GM12865 (cell line): ENCODE data around the gene HP.

Experiments used
- DNase-seq: peaks from one replicate; pipeline ENCODE4 v3.0.0; 2010; ENCODE audit warnings: low read depth
- H3K4me3 ChIP-seq: 2 replicates; pipeline ENCODE4 v1.5.1; 2011; ENCODE audit warnings: mild to moderate bottlenecking, low read depth, low read length, control low read depth
- TF ChIP-seq, protein P1 (sequence below): IDR thresholded peaks from 2 replicates; pipeline ENCODE4 v1.5.1; 2011; ENCODE audit warnings: low read length, control low read depth, low read depth, inconsistent platforms; ENCODE audit not compliant: insufficient read depth; ENCODE audit errors: missing control alignments

HP gene

DNA sequence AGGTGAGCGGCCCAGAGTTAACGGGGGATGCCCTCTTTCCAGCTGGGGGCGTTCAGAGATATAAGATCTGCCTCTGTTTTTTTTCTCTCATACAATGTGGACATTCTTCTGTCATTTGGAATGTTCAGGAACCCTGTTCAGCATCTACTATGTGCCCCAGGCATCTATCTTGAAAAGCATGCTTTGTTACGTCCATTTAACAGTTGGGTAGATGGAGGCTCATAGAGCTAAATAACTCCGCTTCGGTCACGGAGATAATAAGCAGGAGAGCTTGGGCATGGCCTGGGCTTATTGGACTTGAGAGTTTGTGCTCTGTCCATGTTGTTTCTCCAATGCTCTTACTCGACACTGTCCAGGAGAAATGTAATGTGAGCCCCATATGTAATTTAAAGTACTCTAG, 39.6 kb upstream of the HP start:
- H3K4me3 ChIP-seq: no peak overlapping the region
- DNase-seq: no peak
- TF ChIP-seq, protein P1, sequence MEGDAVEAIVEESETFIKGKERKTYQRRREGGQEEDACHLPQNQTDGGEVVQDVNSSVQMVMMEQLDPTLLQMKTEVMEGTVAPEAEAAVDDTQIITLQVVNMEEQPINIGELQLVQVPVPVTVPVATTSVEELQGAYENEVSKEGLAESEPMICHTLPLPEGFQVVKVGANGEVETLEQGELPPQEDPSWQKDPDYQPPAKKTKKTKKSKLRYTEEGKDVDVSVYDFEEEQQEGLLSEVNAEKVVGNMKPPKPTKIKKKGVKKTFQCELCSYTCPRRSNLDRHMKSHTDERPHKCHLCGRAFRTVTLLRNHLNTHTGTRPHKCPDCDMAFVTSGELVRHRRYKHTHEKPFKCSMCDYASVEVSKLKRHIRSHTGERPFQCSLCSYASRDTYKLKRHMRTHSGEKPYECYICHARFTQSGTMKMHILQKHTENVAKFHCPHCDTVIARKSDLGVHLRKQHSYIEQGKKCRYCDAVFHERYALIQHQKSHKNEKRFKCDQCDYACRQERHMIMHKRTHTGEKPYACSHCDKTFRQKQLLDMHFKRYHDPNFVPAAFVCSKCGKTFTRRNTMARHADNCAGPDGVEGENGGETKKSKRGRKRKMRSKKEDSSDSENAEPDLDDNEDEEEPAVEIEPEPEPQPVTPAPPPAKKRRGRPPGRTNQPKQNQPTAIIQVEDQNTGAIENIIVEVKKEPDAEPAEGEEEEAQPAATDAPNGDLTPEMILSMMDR: no peak

DNA sequence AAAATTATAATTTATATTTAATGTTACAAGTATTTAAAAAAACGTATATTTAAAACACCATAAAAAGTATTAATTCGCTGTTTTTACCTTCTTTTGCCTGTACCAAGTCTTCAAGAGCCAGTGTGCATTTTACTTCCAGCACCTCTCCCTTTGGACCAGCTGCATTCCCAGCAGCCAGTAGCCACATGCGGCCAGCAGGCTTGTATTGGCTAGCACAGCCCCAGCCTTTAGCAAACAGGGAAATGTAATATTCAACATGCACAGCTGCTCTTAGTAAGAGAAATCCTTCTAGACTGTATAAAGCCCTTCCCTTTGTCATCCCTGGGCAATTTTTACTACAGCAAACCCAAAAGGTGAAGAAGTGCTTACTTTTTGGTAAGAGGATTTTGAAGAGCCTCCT, 39.2 kb upstream of the HP start:
- H3K4me3 ChIP-seq: no peak overlapping the region
- DNase-seq: no peak

DNA sequence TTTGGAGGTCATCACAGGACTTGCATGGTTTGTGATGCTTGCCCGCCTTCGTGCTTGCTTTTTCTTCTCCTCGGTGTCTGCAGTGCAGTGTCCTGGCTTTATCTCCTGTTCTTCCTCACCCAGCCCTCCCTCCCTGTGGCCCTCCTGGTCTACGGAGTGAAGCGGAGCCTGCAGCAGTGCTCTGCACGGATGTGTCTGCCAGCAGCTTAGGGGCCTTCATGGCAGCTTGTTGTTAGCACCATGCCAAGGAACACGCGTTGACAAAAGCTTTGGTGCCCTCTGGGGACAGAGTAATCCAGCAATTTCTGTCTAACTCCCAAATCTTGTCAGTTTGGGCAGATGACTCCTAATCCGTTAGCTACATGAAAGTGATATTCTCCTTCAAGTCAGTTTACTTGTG, 35.8 kb upstream of the HP start:
- TF ChIP-seq, protein P1: no peak
- no peak for DNase-seq
- H3K4me3 ChIP-seq: no peak overlapping the region

More for the DNA sequence above, 39.2 kb upstream of the HP start:
- TF ChIP-seq, protein P1: no peak

DNA sequence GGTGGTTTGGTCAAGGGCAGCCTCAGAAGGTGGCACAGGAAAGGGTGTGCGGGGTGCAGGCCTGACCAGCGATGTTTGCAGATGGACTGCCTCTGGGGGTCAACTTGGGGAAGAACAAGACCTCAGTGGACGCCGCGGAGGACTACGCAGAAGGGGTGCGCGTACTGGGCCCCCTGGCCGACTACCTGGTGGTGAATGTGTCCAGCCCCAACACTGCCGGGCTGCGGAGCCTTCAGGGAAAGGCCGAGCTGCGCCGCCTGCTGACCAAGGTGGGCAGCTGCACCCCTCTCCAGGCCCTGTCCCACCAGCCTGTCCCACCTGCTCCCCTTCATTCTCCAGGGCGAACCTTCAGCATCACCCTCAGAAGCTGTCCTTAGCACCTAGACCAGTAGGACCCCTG, 33.3 kb upstream of the HP start:
- TF ChIP-seq, protein P1: no peak
- no peak for DNase-seq
- H3K4me3 ChIP-seq: no peak overlapping the region

DNA sequence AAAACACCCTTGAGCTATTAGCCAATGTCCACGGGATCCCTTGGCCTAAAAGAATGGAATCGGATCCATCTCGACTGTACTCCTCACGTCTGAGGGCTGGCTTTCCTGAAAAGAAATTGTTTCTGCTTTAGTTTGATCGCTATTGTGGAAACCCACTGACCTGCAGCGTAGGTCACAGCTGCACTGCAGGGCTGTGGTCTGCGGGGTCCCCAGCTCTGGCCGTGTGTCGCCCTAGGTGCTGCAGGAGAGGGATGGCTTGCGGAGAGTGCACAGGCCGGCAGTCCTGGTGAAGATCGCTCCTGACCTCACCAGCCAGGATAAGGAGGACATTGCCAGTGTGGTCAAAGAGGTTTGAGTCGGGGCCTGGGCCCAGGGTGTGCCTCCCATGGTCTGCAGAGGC, 32.2 kb upstream of the HP start:
- TF ChIP-seq, protein P1: no peak
- DNase-seq: no peak
- no peak overlapping the region for H3K4me3 ChIP-seq

DNA sequence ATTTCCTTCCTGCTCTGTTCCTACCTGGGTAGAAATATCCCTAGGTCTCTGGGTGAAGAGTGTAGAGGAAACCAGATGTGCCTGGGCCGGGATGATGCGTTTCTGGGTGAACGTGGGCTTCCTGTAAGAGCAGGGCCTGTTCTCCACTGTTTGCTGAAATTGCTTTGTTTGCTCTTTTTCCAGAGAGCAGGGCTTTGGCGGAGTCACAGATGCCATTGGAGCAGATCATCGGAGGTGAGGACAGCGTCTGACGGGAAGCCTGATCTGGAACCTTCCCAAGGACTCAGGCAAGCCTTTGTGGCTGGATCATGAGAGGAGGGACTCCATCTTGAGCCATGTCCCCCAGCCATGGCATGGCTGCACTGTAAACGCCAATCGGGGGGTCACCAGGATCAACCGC, 30.3 kb upstream of the HP start:
- no peak for DNase-seq
- TF ChIP-seq, protein P1: no peak
- no peak overlapping the region for H3K4me3 ChIP-seq

DNA sequence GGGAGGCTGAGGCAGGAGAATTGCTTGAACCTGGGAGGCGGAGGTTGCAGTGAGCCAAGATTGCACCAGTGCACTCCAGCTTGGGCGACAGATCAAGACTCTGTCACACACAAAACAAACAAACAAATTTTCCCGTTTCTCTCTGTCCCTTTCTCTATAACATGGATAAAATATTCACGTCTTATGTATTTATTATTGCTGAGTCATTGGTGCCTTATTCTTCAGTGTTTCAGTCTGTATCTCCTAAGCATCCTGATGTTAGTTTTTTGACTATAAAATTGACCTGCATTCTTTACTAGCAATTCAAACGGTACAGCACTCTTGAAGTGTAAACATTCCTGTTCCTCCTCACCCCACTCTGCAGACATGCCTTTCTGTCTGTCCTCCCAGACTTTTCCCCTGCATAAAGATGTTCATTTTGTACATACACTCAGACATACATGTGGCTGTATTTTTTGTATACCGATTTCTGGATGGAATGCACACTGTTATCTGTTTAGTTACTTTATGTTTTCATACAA, 29.4 kb upstream of the HP start:
- TF ChIP-seq, protein P1: no peak
- H3K4me3 ChIP-seq: no peak overlapping the region
- DNase-seq: no peak
